COLO829 (cell line): Measurements from ENCODE around the gene ZFPM1.
"Not testable (repeated sequence)": the region's sequence is repeated elsewhere in the genome, so short reads cannot be mapped to it uniquely, and the experiment has no call there.

Source experiments
- DNase-seq: peaks from one replicate; pipeline ENCODE4 v3.0.0; 2012; ENCODE audit warnings: low spot score

Gene ZFPM1

GRCh38 chr16:88453217-88453531, at the start of gene ZFPM1:
TSS of gene ZFPM1 (plus strand) at chr16:88453280. CDS start at chr16:88453639, 359 bp downstream.
- no peak for DNase-seq

- DNase-seq, result no peak
These were observed 49.1 kb upstream of the ZFPM1 start for GRCh38 chr16:88403794-88404581.

GRCh38 chr16:88404769-88405168, 48.3 kb upstream of the ZFPM1 start:
- no peak for DNase-seq

GRCh38 chr16:88405216-88406060, 47.6 kb upstream of the ZFPM1 start:
- no peak for DNase-seq

- no peak for DNase-seq
These were observed 46.7 kb upstream of the ZFPM1 start for GRCh38 chr16:88406096-88407041.

GRCh38 chr16:88407042-88407420, 46.0 kb upstream of the ZFPM1 start:
- DNase-seq, result no peak

- DNase-seq, result no peak
These were observed 45.3 kb upstream of the ZFPM1 start for GRCh38 chr16:88407807-88408206.

- DNase-seq, result no peak
These were observed 44.4 kb upstream of the ZFPM1 start for GRCh38 chr16:88408561-88409142.

GRCh38 chr16:88409296-88410065, 43.6 kb upstream of the ZFPM1 start:
- DNase-seq, result no peak

- DNase-seq, result not testable (repeated sequence)
These were observed 42.6 kb upstream of the ZFPM1 start for GRCh38 chr16:88410297-88410968.

- DNase-seq, result no peak
These were observed 41.0 kb upstream of the ZFPM1 start for GRCh38 chr16:88411951-88412576.

- DNase-seq, result no peak
These were observed 40.3 kb upstream of the ZFPM1 start for GRCh38 chr16:88412766-88413165.

GRCh38 chr16:88413231-88413630, 39.8 kb upstream of the ZFPM1 start:
- DNase-seq, result no peak

- no peak for DNase-seq
These were observed 39.4 kb upstream of the ZFPM1 start for GRCh38 chr16:88413631-88414030.

- no peak for DNase-seq
These were observed 38.3 kb upstream of the ZFPM1 start for GRCh38 chr16:88414521-88415380.

GRCh38 chr16:88415381-88415705, 37.7 kb upstream of the ZFPM1 start:
- DNase-seq, result no peak

- no peak for DNase-seq
These were observed 37.3 kb upstream of the ZFPM1 start for GRCh38 chr16:88415713-88416323.

- no peak for DNase-seq
These were observed 36.4 kb upstream of the ZFPM1 start for GRCh38 chr16:88416686-88417085.
